Activated T-helper 2 cell treated with anti-CD3 and anti-CD28 coated beads, Interferon-gamma antibody, Interleukin-2, Interleukin-4, amounts not matched to agents 10 μg/mL and 5 μg/mL and 100 μg/mL, durations not matched to agents 14 hours and 24 hours and 36 hours (primary cell): ENCODE data around the gene CHRNA7. TPM values are rescaled to one million over a fixed set of nuclear protein-coding genes. Genes with fewer than 3 reads are reported as not detected.

ENCODE experiments used
- DNase-seq: peaks from one replicate; pipeline ENCODE4 v3.0.0; 2021; ENCODE audit warnings: low spot score
- H3K27ac Mint-ChIP-seq: one replicate; pipeline ENCODE4 v1.8.0; 2021; ENCODE audit warnings: mixed read lengths
- H3K27me3 Mint-ChIP-seq: one replicate; pipeline ENCODE4 v1.8.0; 2021; ENCODE audit warnings: low read depth, mixed read lengths
- H3K36me3 Mint-ChIP-seq: one replicate; pipeline ENCODE4 v1.8.0; 2021; ENCODE audit warnings: low read depth, mixed read lengths
- H3K4me1 Mint-ChIP-seq: one replicate; pipeline ENCODE4 v1.8.0; 2021; ENCODE audit warnings: low read depth, mixed read lengths
- H3K4me3 Mint-ChIP-seq: one replicate; pipeline ENCODE4 v1.8.0; 2021; ENCODE audit warnings: low read depth, mild to moderate bottlenecking, moderate library complexity, mixed read lengths
- H3K9me3 Mint-ChIP-seq: one replicate; pipeline ENCODE4 v1.8.0; 2021; ENCODE audit warnings: mixed read lengths
- intact Hi-C: fragments of 100-400 bp; cut with micrococcal nuclease; formaldehyde crosslinking; loops from one replicate; pipeline ENCODE4 v1.15.1; 2023
- total RNA-seq: library from RNA; stranded (reverse); gene quantifications from 2 replicates; pipeline ENCODE4 v1.2.3, GENCODE V29; 2022

The CHRNA7 gene
- total RNA-seq, 1 donor from 2014 or later: 0.25 TPM

GRCh38 chr15:32096916-32097617, 66.8 kb downstream of the CHRNA7 start:
- Mint-ChIP-seq H3K9me3 (no peaks in the 10 kb centered on the region), H3K4me3 (no peak overlapping the region), H3K27me3 (no peaks in the 10 kb centered on the region), H3K36me3 (no peaks in the 10 kb centered on the region), H3K27ac (no peak overlapping the region), H3K4me1 (no peaks in the 10 kb centered on the region)
- DNase-seq: no peak
- intact Hi-C loops: no loop called here

GRCh38 chr15:32098033-32098432, 67.7 kb downstream of the CHRNA7 start:
- Mint-ChIP-seq H3K27ac (no peak overlapping the region), H3K36me3 (no peaks in the 10 kb centered on the region), H3K4me3 (no peak overlapping the region), H3K9me3 (no peaks in the 10 kb centered on the region), H3K27me3 (no peaks in the 10 kb centered on the region), H3K4me1 (no peaks in the 10 kb centered on the region)
- intact Hi-C loops: no loop called here
- DNase-seq: no peak

- H3K4me1 Mint-ChIP-seq: no peaks in the 10 kb centered on the region
- intact Hi-C loops: no loop called here
- peaks cover under 1% of the 10 kb centered on the region for H3K27me3 Mint-ChIP-seq
- no peak overlapping the region for H3K4me3 Mint-ChIP-seq
- no peaks in the 10 kb centered on the region for H3K9me3 Mint-ChIP-seq
- DNase-seq: no peak
- no peak overlapping the region for H3K27ac Mint-ChIP-seq
- no peaks in the 10 kb centered on the region for H3K36me3 Mint-ChIP-seq
These were observed 68.9 kb downstream of the CHRNA7 start for GRCh38 chr15:32099097-32099785.

GRCh38 chr15:32099956-32100684, 69.8 kb downstream of the CHRNA7 start:
- Mint-ChIP-seq H3K27me3 (peaks cover 5% of the 10 kb centered on the region), H3K36me3 (no peaks in the 10 kb centered on the region), H3K27ac (no peak overlapping the region), H3K4me3 (no peak overlapping the region), H3K4me1 (no peaks in the 10 kb centered on the region), H3K9me3 (no peaks in the 10 kb centered on the region)
- intact Hi-C loops: no loop called here
- no peak for DNase-seq

GRCh38 chr15:32104061-32104995, 74.0 kb downstream of the CHRNA7 start:
- Mint-ChIP-seq H3K27ac (no peak overlapping the region), H3K9me3 (no peaks in the 10 kb centered on the region), H3K36me3 (no peaks in the 10 kb centered on the region), H3K27me3 (peaks cover 19% of the 10 kb centered on the region), H3K4me3 (no peak overlapping the region), H3K4me1 (peaks cover 6% of the 10 kb centered on the region)
- intact Hi-C loops: no loop called here
- DNase-seq: no peak

- no peaks in the 10 kb centered on the region for H3K9me3 Mint-ChIP-seq
- H3K4me1 Mint-ChIP-seq: peaks cover 6% of the 10 kb centered on the region
- H3K27me3 Mint-ChIP-seq: peaks cover 19% of the 10 kb centered on the region
- no peaks in the 10 kb centered on the region for H3K36me3 Mint-ChIP-seq
- H3K27ac Mint-ChIP-seq: no peak overlapping the region
- H3K4me3 Mint-ChIP-seq: no peak overlapping the region
- no peak for DNase-seq
- intact Hi-C loops: no loop called here
These were observed 75.2 kb downstream of the CHRNA7 start for GRCh38 chr15:32105258-32106241.

GRCh38 chr15:32106401-32107381, 76.4 kb downstream of the CHRNA7 start:
- Mint-ChIP-seq H3K4me3 (no peak overlapping the region), H3K36me3 (no peaks in the 10 kb centered on the region), H3K27ac (no peak overlapping the region), H3K27me3 (peaks cover 19% of the 10 kb centered on the region), H3K4me1 (peaks cover 6% of the 10 kb centered on the region), H3K9me3 (no peaks in the 10 kb centered on the region)
- intact Hi-C loops: no loop called here
- DNase-seq: no peak

GRCh38 chr15:32107477-32108080, 77.3 kb downstream of the CHRNA7 start:
- no peak overlapping the region for H3K4me3 Mint-ChIP-seq
- peaks cover 19% of the 10 kb centered on the region for H3K27me3 Mint-ChIP-seq
- no peaks in the 10 kb centered on the region for H3K9me3 Mint-ChIP-seq
- DNase-seq: no peak
- H3K36me3 Mint-ChIP-seq: no peaks in the 10 kb centered on the region
- peaks cover 6% of the 10 kb centered on the region for H3K4me1 Mint-ChIP-seq
- intact Hi-C loops: no loop called here
- H3K27ac Mint-ChIP-seq: no peak overlapping the region

- H3K27me3 Mint-ChIP-seq: peaks cover 19% of the 10 kb centered on the region
- DNase-seq: no peak
- H3K36me3 Mint-ChIP-seq: no peaks in the 10 kb centered on the region
- H3K27ac Mint-ChIP-seq: no peak overlapping the region
- no peaks in the 10 kb centered on the region for H3K9me3 Mint-ChIP-seq
- intact Hi-C loops: no loop called here
- H3K4me1 Mint-ChIP-seq: peaks cover 6% of the 10 kb centered on the region
- no peak overlapping the region for H3K4me3 Mint-ChIP-seq
These were observed 78.3 kb downstream of the CHRNA7 start for GRCh38 chr15:32108661-32109060.

GRCh38 chr15:32112101-32112500, 81.8 kb downstream of the CHRNA7 start:
- no peak for DNase-seq
- H3K9me3 Mint-ChIP-seq: no peaks in the 10 kb centered on the region

More at GRCh38 chr15:32112101-32112500, 81.8 kb downstream of the CHRNA7 start:
- Mint-ChIP-seq H3K27ac (no peak overlapping the region), H3K27me3 (peaks cover under 1% of the 10 kb centered on the region), H3K4me3 (no peak overlapping the region), H3K36me3 (no peaks in the 10 kb centered on the region), H3K4me1 (no peaks in the 10 kb centered on the region)
- intact Hi-C loops: no loop called here
